Measurements from ENCODE around the gene SLC16A14.

- no peak for TF ChIP-seq CTCF (IDR thresholded peaks at IDR 0.05; ENCODE audit: extremely low read depth in 1 of 2, insufficient read depth in 1 of 2, low read depth in 1 of 2, low read length in 2 of 2)
- TF ChIP-seq POLR2A (IDR thresholded peaks at IDR 0.05; ENCODE audit: low read depth, low read length) = no peak
- TF ChIP-seq GATA2 (IDR thresholded peaks at IDR 0.05; ENCODE audit: insufficient read depth, insufficient read length, low read depth, low read length) = no peak
- TF ChIP-seq POLR2AphosphoS5 (IDR thresholded peaks at IDR 0.05; ENCODE audit: insufficient read depth, low read depth, low read length) = no peak
Measured at GRCh38 chr2:230042195-230042594, 26.5 kb downstream of the SLC16A14 start.
